ENCODE results near the gene PSMB7. TPM values are rescaled to one million over a fixed set of nuclear protein-coding genes. Genes with fewer than 3 reads are reported as not detected.

The PSMB7 gene
- total RNA-seq, 2 experiments from 2014 or later = 155 to 170 TPM

DNA sequence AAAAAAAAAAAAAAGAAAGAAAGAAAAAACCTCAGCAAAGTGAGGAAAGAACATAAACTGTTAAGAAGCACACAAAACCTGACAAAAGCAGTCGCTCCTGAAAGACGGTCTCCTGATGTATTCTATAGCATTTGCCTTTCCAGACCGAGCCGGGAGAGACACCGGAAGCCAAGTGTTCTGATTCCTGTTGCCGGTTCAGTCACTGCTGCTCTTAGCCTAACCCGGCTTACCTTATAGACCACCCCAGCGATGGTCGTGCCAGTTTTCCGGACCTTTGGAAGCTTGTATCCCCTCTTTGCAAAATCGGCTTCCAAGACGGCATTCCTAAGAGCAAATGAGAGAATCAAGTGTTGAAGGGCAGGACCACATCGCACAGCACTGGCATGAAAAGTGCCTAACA lies 630 bp downstream of the PSMB7 start:
- no peak for DNase-seq
- H3K27me3 Mint-ChIP-seq = no peaks in the 10 kb centered on the region
- peaks cover 33% of the 10 kb centered on the region for H3K4me1 Mint-ChIP-seq (ENCODE audit: low read depth)
- POLR2A ChIA-PET = interaction anchor here (0.6 to 1.3 kb wide), 6 partner anchors 10 to 1211 kb away, joined by 3 read pairs; no protein-coding TSS in a partner anchor
- TF ChIP-seq, protein P1, sequence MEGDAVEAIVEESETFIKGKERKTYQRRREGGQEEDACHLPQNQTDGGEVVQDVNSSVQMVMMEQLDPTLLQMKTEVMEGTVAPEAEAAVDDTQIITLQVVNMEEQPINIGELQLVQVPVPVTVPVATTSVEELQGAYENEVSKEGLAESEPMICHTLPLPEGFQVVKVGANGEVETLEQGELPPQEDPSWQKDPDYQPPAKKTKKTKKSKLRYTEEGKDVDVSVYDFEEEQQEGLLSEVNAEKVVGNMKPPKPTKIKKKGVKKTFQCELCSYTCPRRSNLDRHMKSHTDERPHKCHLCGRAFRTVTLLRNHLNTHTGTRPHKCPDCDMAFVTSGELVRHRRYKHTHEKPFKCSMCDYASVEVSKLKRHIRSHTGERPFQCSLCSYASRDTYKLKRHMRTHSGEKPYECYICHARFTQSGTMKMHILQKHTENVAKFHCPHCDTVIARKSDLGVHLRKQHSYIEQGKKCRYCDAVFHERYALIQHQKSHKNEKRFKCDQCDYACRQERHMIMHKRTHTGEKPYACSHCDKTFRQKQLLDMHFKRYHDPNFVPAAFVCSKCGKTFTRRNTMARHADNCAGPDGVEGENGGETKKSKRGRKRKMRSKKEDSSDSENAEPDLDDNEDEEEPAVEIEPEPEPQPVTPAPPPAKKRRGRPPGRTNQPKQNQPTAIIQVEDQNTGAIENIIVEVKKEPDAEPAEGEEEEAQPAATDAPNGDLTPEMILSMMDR (IDR thresholded peaks at IDR 0.05) = no peak
- H3K4me3 Mint-ChIP-seq = peak overlapping the region; percentile 94
- peak overlapping the region; percentile 96 for H3K27ac Mint-ChIP-seq
- H3K36me3 Mint-ChIP-seq (ENCODE audit: low read depth) = peaks cover 39% of the 10 kb centered on the region
- peaks cover 1% of the 10 kb centered on the region for H3K9me3 Mint-ChIP-seq
- ATAC-seq = no peak
- CTCF ChIA-PET = interaction anchor here (0.6 to 9.4 kb wide), 5 partner anchors 10 to 363 kb away, joined by 3 to 93 read pairs (median 3); partner anchors contain the start of gene OLFML2A
- intact Hi-C loops (cut with micrococcal nuclease) = no loop called here

DNA sequence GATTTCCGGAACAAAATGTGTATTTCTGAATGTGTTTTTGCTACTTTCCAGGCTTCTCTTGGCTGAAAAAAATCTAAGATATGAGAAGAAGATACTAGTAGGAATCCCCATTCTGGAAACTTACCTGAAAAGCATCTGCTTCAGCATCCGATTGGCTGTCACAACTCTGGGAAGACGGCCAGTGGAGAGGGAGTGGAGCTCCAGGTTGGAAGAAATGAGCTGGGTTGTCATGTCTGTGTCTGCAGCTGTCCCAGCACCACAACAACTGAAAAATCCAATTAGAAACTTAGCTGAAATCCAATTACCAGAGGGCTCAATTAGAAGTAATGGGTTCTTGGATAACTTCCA lies 3.0 kb downstream of the PSMB7 start:
- Mint-ChIP-seq H3K27me3 (no peaks in the 10 kb centered on the region), H3K36me3 (ENCODE audit: low read depth) (peaks cover 55% of the 10 kb centered on the region), H3K4me1 (ENCODE audit: low read depth) (peaks cover 43% of the 10 kb centered on the region), H3K4me3 (no peak overlapping the region), H3K27ac (no peak overlapping the region), H3K9me3 (peaks cover 1% of the 10 kb centered on the region)
- ChIA-PET POLR2A (no interaction called here), CTCF (interaction anchor here (1.2 to 3.8 kb wide), 3 partner anchors 12 to 286 kb away, joined by 5 to 28 read pairs (median 10); no protein-coding TSS in a partner anchor)
- ATAC-seq = no peak
- intact Hi-C loops (cut with micrococcal nuclease) = no loop called here
- TF ChIP-seq, protein P1 (IDR thresholded peaks at IDR 0.05) = no peak
- no peak for DNase-seq

DNA sequence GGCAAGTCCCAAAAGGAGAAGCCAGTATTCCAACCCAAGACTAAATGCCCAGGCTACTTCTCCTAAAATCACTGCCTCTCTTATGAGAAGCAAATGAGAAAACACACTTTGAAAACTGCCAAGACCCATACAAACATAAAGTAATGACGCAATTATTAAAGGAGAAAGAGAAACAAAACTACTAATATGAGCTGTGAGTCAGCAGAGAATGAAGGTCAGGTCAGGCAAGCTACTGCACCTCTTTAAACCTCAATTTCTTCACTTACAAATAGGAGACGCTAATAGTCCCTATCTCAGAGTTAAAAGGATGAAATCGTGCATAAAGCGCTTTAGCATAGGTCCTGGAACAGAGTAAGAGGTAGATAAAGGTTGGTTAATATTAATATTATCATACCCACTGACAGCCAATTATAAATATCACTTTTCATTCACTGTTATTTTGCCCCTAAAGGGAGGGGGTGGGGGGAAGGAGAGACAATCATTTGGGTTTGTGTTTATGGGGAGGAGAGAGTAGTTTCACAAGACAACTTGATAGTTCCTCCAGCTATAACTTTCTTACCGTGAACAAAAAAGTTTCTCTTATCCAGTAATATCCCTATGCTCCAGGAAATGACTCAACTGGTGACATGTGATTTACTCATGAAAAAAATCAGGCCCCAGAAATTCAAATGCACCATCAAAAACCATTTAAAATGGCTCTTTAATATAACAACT lies 3.6 kb downstream of the PSMB7 start:
- ATAC-seq (no peak), DNase-seq (no peak)
- Mint-ChIP-seq H3K36me3 (ENCODE audit: low read depth) (peaks cover 56% of the 10 kb centered on the region), H3K9me3 (peaks cover 1% of the 10 kb centered on the region), H3K27ac (no peak overlapping the region), H3K4me1 (ENCODE audit: low read depth) (peaks cover 43% of the 10 kb centered on the region), H3K4me3 (no peak overlapping the region), H3K27me3 (no peaks in the 10 kb centered on the region)
- CTCF ChIA-PET = interaction anchor here (0.6 to 3.8 kb wide), 5 partner anchors 11 to 623 kb away, joined by 3 to 28 read pairs (median 5); no protein-coding TSS in a partner anchor
- TF ChIP-seq, protein P1 (IDR thresholded peaks at IDR 0.05) = no peak
- intact Hi-C loops (cut with micrococcal nuclease) = no loop called here
- POLR2A ChIA-PET = no interaction called here

DNA sequence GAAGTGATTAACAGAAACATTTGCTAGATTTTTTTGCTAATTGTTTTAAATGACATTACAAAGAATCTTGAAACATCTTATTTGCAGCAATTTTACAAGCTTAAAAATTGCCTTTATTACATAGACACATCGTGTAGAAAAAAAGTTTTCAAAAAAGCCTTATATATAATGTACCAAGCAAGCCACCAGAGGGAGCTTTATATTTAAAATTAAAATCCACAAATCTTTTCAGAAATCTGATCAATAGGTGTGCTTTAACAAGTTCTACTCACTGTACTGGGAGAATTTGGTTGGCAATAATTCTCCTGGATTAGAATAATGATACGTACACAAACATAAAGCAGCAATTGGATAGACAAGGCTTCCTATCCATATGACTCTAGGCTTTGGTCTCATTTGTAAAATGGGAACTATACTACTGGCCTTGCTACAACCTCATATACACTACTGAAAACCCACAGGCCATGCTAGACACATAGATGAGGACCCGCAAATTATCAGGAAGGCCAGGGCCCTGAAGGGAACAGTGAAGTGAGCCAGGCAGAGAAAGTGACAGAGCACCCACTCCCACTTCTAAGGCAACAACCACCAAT lies 4.8 kb downstream of the PSMB7 start:
- H3K27ac Mint-ChIP-seq = no peak overlapping the region
- no peaks in the 10 kb centered on the region for H3K9me3 Mint-ChIP-seq
- no peak for ATAC-seq
- ChIA-PET POLR2A (no interaction called here), CTCF (interaction anchor here (0.7 to 3.8 kb wide), 11 partner anchors 9 to 127 kb away, joined by 3 to 28 read pairs (median 4); no protein-coding TSS in a partner anchor)
- no peak overlapping the region for H3K4me3 Mint-ChIP-seq
- H3K4me1 Mint-ChIP-seq (ENCODE audit: low read depth) = peaks cover 41% of the 10 kb centered on the region
- intact Hi-C loops (cut with micrococcal nuclease) = no loop called here
- TF ChIP-seq, protein P1 (IDR thresholded peaks at IDR 0.05) = peak; percentile 67
- no peaks in the 10 kb centered on the region for H3K27me3 Mint-ChIP-seq
- no peak for DNase-seq
- peaks cover 64% of the 10 kb centered on the region for H3K36me3 Mint-ChIP-seq (ENCODE audit: low read depth)

DNA sequence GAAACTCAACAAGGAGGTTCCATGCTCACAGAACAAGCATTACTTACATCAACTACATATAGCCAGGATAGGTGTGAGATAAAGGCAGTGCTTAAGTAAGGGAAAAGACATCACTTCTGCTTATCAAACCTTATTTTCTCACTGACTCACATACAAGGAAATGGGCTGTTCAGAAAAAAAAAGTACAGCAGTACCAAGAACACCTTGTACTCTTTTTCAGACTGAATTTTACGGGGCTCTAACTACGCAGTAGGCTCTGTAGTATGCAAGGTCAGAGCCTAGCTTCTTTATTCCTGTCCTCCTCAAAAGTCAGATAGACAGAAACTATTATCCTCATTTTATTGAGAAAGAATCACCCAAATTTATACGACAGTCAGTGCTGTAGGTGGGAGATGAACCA lies 5.8 kb downstream of the PSMB7 start:
- intact Hi-C loops (cut with micrococcal nuclease) = no loop called here
- POLR2A ChIA-PET = no interaction called here
- Mint-ChIP-seq H3K4me3 (no peak overlapping the region), H3K9me3 (no peaks in the 10 kb centered on the region), H3K4me1 (ENCODE audit: low read depth) (peaks cover 40% of the 10 kb centered on the region), H3K27ac (no peak overlapping the region), H3K27me3 (no peaks in the 10 kb centered on the region), H3K36me3 (ENCODE audit: low read depth) (peaks cover 61% of the 10 kb centered on the region)
- TF ChIP-seq, protein P1 (IDR thresholded peaks at IDR 0.05) = no peak
- CTCF ChIA-PET = interaction anchor here (1.1 to 3.8 kb wide), 7 partner anchors 9 to 126 kb away, joined by 3 to 28 read pairs (median 3); no protein-coding TSS in a partner anchor
- ATAC-seq = no peak
- no peak for DNase-seq
